ENCODE data around the gene WWP2.
"Not testable (repeated sequence)": the region's sequence is repeated elsewhere in the genome, so short reads cannot be mapped to it uniquely, and the experiment has no call there.

The WWP2 gene

GRCh38 chr16:69831212-69832123 lies 69.3 kb downstream of the WWP2 start:
- DNase-seq: no peak

GRCh38 chr16:69833357-69834282 lies 71.5 kb downstream of the WWP2 start:
- no peak for DNase-seq

GRCh38 chr16:69834807-69835466 lies 72.8 kb downstream of the WWP2 start:
- no peak for DNase-seq

GRCh38 chr16:69836257-69836656 lies 74.1 kb downstream of the WWP2 start:
- no peak for DNase-seq

GRCh38 chr16:69837380-69837779 lies 75.2 kb downstream of the WWP2 start:
- DNase-seq: no peak

- DNase-seq: no peak
These were observed 76.4 kb downstream of the WWP2 start for GRCh38 chr16:69838489-69838888.

GRCh38 chr16:69839240-69839688 lies 77.1 kb downstream of the WWP2 start:
- DNase-seq: no peak

- no peak for DNase-seq
These were observed 77.8 kb downstream of the WWP2 start for GRCh38 chr16:69839798-69840409.

- DNase-seq: no peak
These were observed 78.8 kb downstream of the WWP2 start for GRCh38 chr16:69840975-69841374.

GRCh38 chr16:69844441-69844840 lies 82.3 kb downstream of the WWP2 start:
- DNase-seq: no peak

GRCh38 chr16:69845181-69845580 lies 83.0 kb downstream of the WWP2 start:
- no peak for DNase-seq

GRCh38 chr16:69847643-69848042 lies 85.5 kb downstream of the WWP2 start:
- no peak for DNase-seq

- DNase-seq: no peak
These were observed 86.8 kb downstream of the WWP2 start for GRCh38 chr16:69848637-69849545.

GRCh38 chr16:69851491-69852240 lies 89.5 kb downstream of the WWP2 start:
- DNase-seq: no peak

- no peak for DNase-seq
These were observed 90.7 kb downstream of the WWP2 start for GRCh38 chr16:69852815-69853214.

- DNase-seq: no peak
These were observed 91.3 kb downstream of the WWP2 start for GRCh38 chr16:69853481-69853880.

GRCh38 chr16:69854776-69855175 lies 92.6 kb downstream of the WWP2 start:
- DNase-seq: not testable (repeated sequence)

- no peak for DNase-seq
These were observed 93.5 kb downstream of the WWP2 start for GRCh38 chr16:69855592-69855991.

- DNase-seq: no peak
These were observed 96.3 kb downstream of the WWP2 start for GRCh38 chr16:69858191-69859104.
